HepG2 (cell line): ENCODE results near the gene C14orf93. TPM values are rescaled to one million over a fixed set of nuclear protein-coding genes. Genes with fewer than 3 reads are reported as not detected.

Experiments
- FLYWCH1 ChIP-seq: sonication (generic); formaldehyde crosslinking; IDR thresholded peaks from 2 replicates; pipeline ENCODE4 v1.8.1; 2023; ENCODE audit warnings: mild to moderate bottlenecking, missing genetic modification reagents
- FOXK1 ChIP-seq: sonication (generic); formaldehyde crosslinking; IDR thresholded peaks from 2 replicates; pipeline ENCODE4 v1.4.0; 2020; ENCODE audit warnings: low read depth, missing genetic modification reagents, borderline replicate concordance
- GTF3A ChIP-seq: sonication (generic); formaldehyde crosslinking; conservative IDR thresholded peaks from 2 replicates; pipeline ENCODE4 v1.4.0; 2020; ENCODE audit warnings: mild to moderate bottlenecking, missing genetic modification reagents
- POLR2AphosphoS5 ChIP-seq: IDR thresholded peaks from 2 replicates; pipeline ENCODE4 v1.6.1; 2012; ENCODE audit warnings: low read depth, low read length
- RFXANK ChIP-seq: IDR thresholded peaks from 2 replicates; pipeline ENCODE4 v1.6.1; 2016
- SMC3 ChIP-seq: IDR thresholded peaks from 2 replicates; pipeline ENCODE4 v1.6.1; 2011; ENCODE audit warnings: low read length, improper control_type of control experiment
- TCF12 ChIP-seq, 2 experiments: fragments of 450-650 bp in 1 of 2; sonication (generic) in 1 of 2; formaldehyde crosslinking in 1 of 2; IDR thresholded peaks; 2 replicates each; pipeline versions ENCODE4 v1.6.1 to v1.8.0; 2017 to 2022; ENCODE audit warnings: antibody characterized with exemption in 1 of 2, mild to moderate bottlenecking in 1 of 2, missing genetic modification reagents in 1 of 2, moderate library complexity in 1 of 2
- ZFP37 ChIP-seq: sonication (generic); formaldehyde crosslinking; IDR thresholded peaks from 2 replicates; pipeline ENCODE4 v1.4.0; 2020; ENCODE audit warnings: missing genetic modification reagents, borderline replicate concordance
- ZFY ChIP-seq: sonication (generic); formaldehyde crosslinking; IDR thresholded peaks from 2 replicates; pipeline ENCODE4 v1.4.0; 2020; ENCODE audit warnings: missing genetic modification reagents
- ZNF10 ChIP-seq: sonication (generic); formaldehyde crosslinking; IDR thresholded peaks from 2 replicates; pipeline ENCODE4 v1.4.0; 2020; ENCODE audit warnings: mild to moderate bottlenecking, low read depth, missing genetic modification reagents, borderline replicate concordance
- ZNF337 ChIP-seq: sonication (generic); formaldehyde crosslinking; IDR thresholded peaks from 2 replicates; pipeline ENCODE4 v1.5.1; 2020; ENCODE audit warnings: missing genetic modification reagents, low read depth, mild to moderate bottlenecking, borderline replicate concordance
- polyA plus RNA-seq, 8 experiments: library from polyadenylated mRNA; depleted of rRNA in 3 of 8; stranded (reverse) in 7 of 8; unstranded in 1 of 8; fragments of >200 nt; fragmentation: Illumina TruSeq in 4 of 8; extraction: Trizol in 4 of 8; gene quantifications; 2 replicates each; pipeline versions ENCODE4 v1.2.1 to v1.2.3, GENCODE V29; 2011 to 2016; ENCODE audit warnings: low read depth in 4 of 8, missing spikeins in 1 of 8, mixed read lengths in 1 of 8; ENCODE audit not compliant: insufficient read depth in 1 of 8
- total RNA-seq, 5 experiments: library from RNA; depleted of rRNA; stranded (reverse); fragments of >200 nt; fragmentation: Illumina TruSeq; extraction: Trizol; gene quantifications; 2 replicates each; pipeline ENCODE4 v1.2.3, GENCODE V29; 2016; ENCODE audit warnings: low read depth in 1 of 5
- TF ChIP-seq, protein P1 (sequence below): sonication (generic); formaldehyde crosslinking; conservative IDR thresholded peaks from 2 replicates; pipeline ENCODE4 v1.4.0; 2020; ENCODE audit warnings: missing genetic modification reagents
- TF ChIP-seq, protein P2 (sequence below): sonication (generic); formaldehyde crosslinking; conservative IDR thresholded peaks from 2 replicates; pipeline ENCODE4 v1.8.0; 2022; ENCODE audit warnings: mild to moderate bottlenecking, moderate library complexity, missing genetic modification reagents
- TF ChIP-seq, protein P3 (sequence below): sonication (generic); formaldehyde crosslinking; conservative IDR thresholded peaks from 2 replicates; pipeline ENCODE4 v1.4.0; 2020; ENCODE audit warnings: missing genetic modification reagents
- TF ChIP-seq, protein P4 (sequence below): sonication (generic); formaldehyde crosslinking; IDR thresholded peaks from 2 replicates; pipeline ENCODE4 v1.4.0; 2020; ENCODE audit warnings: mild to moderate bottlenecking, missing genetic modification reagents
- TF ChIP-seq, protein P5 (sequence below): sonication (generic); formaldehyde crosslinking; IDR thresholded peaks from 2 replicates; pipeline ENCODE4 v1.8.0; 2022; ENCODE audit warnings: mild to moderate bottlenecking, missing genetic modification reagents, moderate library complexity
- TF ChIP-seq, protein P6 (sequence below): IDR thresholded peaks from 2 replicates; pipeline ENCODE4 v1.6.1; 2012; ENCODE audit warnings: low read depth, low read length, improper control_type of control experiment
- TF ChIP-seq, protein P7 (sequence below): sonication (generic); formaldehyde crosslinking; IDR thresholded peaks from 2 replicates; pipeline ENCODE4 v1.4.0; 2020; ENCODE audit warnings: missing genetic modification reagents
- TF ChIP-seq, protein P8 (sequence below): sonication (generic); formaldehyde crosslinking; IDR thresholded peaks from 2 replicates; pipeline ENCODE4 v1.8.1; 2023; ENCODE audit warnings: missing genetic modification reagents, inconsistent platforms, borderline replicate concordance

The C14orf93 gene
- total and polyA plus RNA-seq, 2 of the 13 experiments (the other 11 are each of a cell fraction or from before 2014, with no cell fraction given): 11.4 to 22.5 TPM

DNA sequence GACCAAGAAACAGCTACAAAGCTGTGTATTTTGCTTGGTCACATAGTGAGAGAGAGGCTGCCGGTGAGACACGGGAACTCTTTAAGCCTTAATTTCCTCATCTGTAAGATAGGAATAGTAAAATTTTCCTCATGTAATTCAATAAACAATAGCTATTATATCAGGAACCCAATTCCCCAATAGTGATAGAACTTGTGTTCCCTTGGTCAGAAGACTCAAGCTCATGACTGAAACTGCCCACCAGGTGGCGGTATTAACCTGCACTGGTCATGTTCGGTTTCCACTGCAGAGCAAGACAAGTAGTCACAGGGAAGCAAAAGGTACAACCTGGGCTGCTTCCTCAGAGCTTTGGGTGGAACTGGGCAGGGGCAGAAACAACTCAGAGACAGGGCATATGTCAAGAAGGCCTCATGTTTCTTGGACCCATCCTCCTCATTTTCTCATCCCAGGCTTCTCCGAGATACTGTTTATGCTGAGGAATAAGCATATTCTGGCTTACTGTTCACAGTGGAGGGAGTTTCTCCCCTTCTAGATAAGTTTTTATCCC is 23.4 kb downstream of the C14orf93 start (continued):
- TF ChIP-seq, protein P1, sequence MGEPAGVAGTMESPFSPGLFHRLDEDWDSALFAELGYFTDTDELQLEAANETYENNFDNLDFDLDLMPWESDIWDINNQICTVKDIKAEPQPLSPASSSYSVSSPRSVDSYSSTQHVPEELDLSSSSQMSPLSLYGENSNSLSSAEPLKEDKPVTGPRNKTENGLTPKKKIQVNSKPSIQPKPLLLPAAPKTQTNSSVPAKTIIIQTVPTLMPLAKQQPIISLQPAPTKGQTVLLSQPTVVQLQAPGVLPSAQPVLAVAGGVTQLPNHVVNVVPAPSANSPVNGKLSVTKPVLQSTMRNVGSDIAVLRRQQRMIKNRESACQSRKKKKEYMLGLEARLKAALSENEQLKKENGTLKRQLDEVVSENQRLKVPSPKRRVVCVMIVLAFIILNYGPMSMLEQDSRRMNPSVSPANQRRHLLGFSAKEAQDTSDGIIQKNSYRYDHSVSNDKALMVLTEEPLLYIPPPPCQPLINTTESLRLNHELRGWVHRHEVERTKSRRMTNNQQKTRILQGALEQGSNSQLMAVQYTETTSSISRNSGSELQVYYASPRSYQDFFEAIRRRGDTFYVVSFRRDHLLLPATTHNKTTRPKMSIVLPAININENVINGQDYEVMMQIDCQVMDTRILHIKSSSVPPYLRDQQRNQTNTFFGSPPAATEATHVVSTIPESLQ (CRISPR knock-in tag): no peak
- TF ChIP-seq, protein P2, sequence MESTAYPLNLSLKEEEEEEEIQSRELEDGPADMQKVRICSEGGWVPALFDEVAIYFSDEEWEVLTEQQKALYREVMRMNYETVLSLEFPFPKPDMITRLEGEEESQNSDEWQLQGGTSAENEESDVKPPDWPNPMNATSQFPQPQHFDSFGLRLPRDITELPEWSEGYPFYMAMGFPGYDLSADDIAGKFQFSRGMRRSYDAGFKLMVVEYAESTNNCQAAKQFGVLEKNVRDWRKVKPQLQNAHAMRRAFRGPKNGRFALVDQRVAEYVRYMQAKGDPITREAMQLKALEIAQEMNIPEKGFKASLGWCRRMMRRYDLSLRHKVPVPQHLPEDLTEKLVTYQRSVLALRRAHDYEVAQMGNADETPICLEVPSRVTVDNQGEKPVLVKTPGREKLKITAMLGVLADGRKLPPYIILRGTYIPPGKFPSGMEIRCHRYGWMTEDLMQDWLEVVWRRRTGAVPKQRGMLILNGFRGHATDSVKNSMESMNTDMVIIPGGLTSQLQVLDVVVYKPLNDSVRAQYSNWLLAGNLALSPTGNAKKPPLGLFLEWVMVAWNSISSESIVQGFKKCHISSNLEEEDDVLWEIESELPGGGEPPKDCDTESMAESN (CRISPR knock-in tag): 0 out of 2 replicates have a peak, but pooled peaks have one; percentile 57
- TF ChIP-seq, protein P3, sequence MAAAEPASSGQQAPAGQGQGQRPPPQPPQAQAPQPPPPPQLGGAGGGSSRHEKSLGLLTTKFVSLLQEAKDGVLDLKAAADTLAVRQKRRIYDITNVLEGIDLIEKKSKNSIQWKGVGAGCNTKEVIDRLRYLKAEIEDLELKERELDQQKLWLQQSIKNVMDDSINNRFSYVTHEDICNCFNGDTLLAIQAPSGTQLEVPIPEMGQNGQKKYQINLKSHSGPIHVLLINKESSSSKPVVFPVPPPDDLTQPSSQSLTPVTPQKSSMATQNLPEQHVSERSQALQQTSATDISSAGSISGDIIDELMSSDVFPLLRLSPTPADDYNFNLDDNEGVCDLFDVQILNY (CRISPR knock-in tag): no peak
- TF ChIP-seq GTF3A (CRISPR knock-in tag): no peak
- no peak for TF ChIP-seq TCF12 (IDR thresholded peaks at IDR 0.05)
- no peak for TF ChIP-seq TCF12 (CRISPR knock-in tag; IDR thresholded peaks at IDR 0.05)
- TF ChIP-seq, protein P4, sequence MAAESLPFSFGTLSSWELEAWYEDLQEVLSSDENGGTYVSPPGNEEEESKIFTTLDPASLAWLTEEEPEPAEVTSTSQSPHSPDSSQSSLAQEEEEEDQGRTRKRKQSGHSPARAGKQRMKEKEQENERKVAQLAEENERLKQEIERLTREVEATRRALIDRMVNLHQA: no peak
- no peak for TF ChIP-seq RFXANK (CRISPR knock-in tag)
- TF ChIP-seq, protein P5, sequence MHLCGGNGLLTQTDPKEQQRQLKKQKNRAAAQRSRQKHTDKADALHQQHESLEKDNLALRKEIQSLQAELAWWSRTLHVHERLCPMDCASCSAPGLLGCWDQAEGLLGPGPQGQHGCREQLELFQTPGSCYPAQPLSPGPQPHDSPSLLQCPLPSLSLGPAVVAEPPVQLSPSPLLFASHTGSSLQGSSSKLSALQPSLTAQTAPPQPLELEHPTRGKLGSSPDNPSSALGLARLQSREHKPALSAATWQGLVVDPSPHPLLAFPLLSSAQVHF (CRISPR knock-in tag): no peak
- TF ChIP-seq FOXK1: no peak
- peak; percentile 8; the same call in 1 of the 2 replicates for TF ChIP-seq ZFP37 (CRISPR knock-in tag)
- no peak for TF ChIP-seq FLYWCH1 (CRISPR knock-in tag)
- TF ChIP-seq ZNF10 (CRISPR knock-in tag): no peak
- TF ChIP-seq SMC3: peak; percentile 99
- TF ChIP-seq POLR2AphosphoS5: 0 out of 2 replicates have a peak, but pooled peaks have one; percentile 2
- TF ChIP-seq, protein P6, sequence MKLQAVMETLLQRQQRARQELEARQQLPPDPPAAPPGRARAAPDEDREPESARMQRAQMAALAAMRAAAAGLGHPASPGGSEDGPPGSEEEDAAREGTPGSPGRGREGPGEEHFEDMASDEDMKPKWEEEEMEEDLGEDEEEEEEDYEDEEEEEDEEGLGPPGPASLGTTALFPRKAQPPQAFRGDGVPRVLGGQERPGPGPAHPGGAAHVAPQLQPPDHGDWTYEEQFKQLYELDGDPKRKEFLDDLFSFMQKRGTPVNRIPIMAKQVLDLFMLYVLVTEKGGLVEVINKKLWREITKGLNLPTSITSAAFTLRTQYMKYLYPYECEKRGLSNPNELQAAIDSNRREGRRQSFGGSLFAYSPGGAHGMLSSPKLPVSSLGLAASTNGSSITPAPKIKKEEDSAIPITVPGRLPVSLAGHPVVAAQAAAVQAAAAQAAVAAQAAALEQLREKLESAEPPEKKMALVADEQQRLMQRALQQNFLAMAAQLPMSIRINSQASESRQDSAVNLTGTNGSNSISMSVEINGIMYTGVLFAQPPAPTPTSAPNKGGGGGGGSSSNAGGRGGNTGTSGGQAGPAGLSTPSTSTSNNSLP: no peak
- TF ChIP-seq ZFY (CRISPR knock-in tag): no peak
- TF ChIP-seq, protein P7, sequence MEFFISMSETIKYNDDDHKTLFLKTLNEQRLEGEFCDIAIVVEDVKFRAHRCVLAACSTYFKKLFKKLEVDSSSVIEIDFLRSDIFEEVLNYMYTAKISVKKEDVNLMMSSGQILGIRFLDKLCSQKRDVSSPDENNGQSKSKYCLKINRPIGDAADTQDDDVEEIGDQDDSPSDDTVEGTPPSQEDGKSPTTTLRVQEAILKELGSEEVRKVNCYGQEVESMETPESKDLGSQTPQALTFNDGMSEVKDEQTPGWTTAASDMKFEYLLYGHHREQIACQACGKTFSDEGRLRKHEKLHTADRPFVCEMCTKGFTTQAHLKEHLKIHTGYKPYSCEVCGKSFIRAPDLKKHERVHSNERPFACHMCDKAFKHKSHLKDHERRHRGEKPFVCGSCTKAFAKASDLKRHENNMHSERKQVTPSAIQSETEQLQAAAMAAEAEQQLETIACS (CRISPR knock-in tag): no peak
- no peak for TF ChIP-seq ZNF337 (CRISPR knock-in tag)
- TF ChIP-seq, protein P8, sequence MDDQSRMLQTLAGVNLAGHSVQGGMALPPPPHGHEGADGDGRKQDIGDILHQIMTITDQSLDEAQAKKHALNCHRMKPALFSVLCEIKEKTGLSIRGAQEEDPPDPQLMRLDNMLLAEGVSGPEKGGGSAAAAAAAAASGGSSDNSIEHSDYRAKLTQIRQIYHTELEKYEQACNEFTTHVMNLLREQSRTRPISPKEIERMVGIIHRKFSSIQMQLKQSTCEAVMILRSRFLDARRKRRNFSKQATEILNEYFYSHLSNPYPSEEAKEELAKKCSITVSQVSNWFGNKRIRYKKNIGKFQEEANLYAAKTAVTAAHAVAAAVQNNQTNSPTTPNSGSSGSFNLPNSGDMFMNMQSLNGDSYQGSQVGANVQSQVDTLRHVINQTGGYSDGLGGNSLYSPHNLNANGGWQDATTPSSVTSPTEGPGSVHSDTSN (CRISPR knock-in tag): no peak
